SK-N-SH treated with all-trans-retinoic acid at 6 μM for 48 hours (cell line): ENCODE measurements around the gene ADAMTS18.
A peak's percentile ranks its signal among the peaks of the same experiment; 100 is the strongest.

Experiments
- CSDC2 ChIP-seq: fragments of 250-450 bp; sonication (Bioruptor Pico); IDR thresholded peaks from 2 replicates; pipeline ENCODE4 v1.5.0; 2020; ENCODE audit warnings: mild to moderate bottlenecking, moderate library complexity
- ISL1 ChIP-seq: fragments of 250-450 bp; sonication (Bioruptor Pico); IDR thresholded peaks from 2 replicates; pipeline ENCODE4 v2.1.2; 2022; ENCODE audit warnings: mild to moderate bottlenecking, moderate library complexity
- SNAI2 ChIP-seq: fragments of 250-450 bp; sonication (Bioruptor Pico); IDR thresholded peaks from 2 replicates; pipeline ENCODE4 v1.5.0; 2020; ENCODE audit warnings: mild to moderate bottlenecking, moderate library complexity
- ZC3H10 ChIP-seq: fragments of 250-450 bp; sonication (Bioruptor Pico); IDR thresholded peaks from 2 replicates; pipeline ENCODE4 v1.5.1; 2021; ENCODE audit warnings: mild to moderate bottlenecking, moderate library complexity
- TF ChIP-seq, protein P1 (sequence below): fragments of 250-450 bp; sonication (Bioruptor Pico); IDR thresholded peaks from 2 replicates; pipeline ENCODE4 v1.8.0; 2021; ENCODE audit warnings: low read depth, mild to moderate bottlenecking, moderate library complexity, borderline replicate concordance
- TF ChIP-seq, protein P2 (sequence below): fragments of 250-450 bp; sonication (Bioruptor Pico); IDR thresholded peaks from 2 replicates; pipeline ENCODE4 v1.8.0; 2020; ENCODE audit warnings: mild to moderate bottlenecking, moderate library complexity, borderline replicate concordance
- TF ChIP-seq, protein P3 (sequence below): fragments of 250-450 bp; sonication (Bioruptor Pico); IDR thresholded peaks from 2 replicates; pipeline ENCODE4 v1.5.1; 2020; ENCODE audit warnings: low read depth, mild to moderate bottlenecking, moderate library complexity

DNA sequence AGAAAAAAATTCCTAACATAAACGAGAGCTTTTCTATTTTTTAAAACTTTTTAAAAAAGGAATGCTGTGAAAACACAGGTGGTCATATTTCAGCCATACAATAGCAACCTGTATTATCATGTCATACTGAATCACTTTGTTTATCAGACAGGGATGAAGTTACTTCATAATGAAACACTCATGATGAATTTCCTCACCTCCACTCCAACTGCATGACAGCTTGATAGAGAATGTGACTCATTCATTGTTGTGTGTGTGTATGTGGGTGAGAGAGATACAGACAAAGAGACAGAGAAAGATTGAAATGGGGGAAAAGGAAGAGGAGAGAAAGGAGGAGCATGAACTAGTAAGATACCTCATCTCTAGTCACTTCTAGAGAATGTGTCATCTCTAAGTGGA, 126.7 kb downstream of the ADAMTS18 start:
- TF ChIP-seq, protein P1, sequence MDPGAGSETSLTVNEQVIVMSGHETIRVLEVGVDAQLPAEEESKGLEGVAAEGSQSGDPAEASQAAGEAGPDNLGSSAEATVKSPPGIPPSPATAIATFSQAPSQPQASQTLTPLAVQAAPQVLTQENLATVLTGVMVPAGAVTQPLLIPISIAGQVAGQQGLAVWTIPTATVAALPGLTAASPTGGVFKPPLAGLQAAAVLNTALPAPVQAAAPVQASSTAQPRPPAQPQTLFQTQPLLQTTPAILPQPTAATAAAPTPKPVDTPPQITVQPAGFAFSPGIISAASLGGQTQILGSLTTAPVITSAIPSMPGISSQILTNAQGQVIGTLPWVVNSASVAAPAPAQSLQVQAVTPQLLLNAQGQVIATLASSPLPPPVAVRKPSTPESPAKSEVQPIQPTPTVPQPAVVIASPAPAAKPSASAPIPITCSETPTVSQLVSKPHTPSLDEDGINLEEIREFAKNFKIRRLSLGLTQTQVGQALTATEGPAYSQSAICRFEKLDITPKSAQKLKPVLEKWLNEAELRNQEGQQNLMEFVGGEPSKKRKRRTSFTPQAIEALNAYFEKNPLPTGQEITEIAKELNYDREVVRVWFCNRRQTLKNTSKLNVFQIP (CRISPR knock-in tag): no peak
- TF ChIP-seq, protein P2, sequence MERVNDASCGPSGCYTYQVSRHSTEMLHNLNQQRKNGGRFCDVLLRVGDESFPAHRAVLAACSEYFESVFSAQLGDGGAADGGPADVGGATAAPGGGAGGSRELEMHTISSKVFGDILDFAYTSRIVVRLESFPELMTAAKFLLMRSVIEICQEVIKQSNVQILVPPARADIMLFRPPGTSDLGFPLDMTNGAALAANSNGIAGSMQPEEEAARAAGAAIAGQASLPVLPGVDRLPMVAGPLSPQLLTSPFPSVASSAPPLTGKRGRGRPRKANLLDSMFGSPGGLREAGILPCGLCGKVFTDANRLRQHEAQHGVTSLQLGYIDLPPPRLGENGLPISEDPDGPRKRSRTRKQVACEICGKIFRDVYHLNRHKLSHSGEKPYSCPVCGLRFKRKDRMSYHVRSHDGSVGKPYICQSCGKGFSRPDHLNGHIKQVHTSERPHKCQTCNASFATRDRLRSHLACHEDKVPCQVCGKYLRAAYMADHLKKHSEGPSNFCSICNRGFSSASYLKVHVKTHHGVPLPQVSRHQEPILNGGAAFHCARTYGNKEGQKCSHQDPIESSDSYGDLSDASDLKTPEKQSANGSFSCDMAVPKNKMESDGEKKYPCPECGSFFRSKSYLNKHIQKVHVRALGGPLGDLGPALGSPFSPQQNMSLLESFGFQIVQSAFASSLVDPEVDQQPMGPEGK (CRISPR knock-in tag): 0 out of 2 replicates have a peak, but pooled peaks have one; percentile 39
- TF ChIP-seq ISL1 (CRISPR knock-in tag) (peak; percentile 61), ZC3H10 (CRISPR knock-in tag) (no peak), CSDC2 (CRISPR knock-in tag) (no peak), SNAI2 (CRISPR knock-in tag) (no peak)
- TF ChIP-seq, protein P3, sequence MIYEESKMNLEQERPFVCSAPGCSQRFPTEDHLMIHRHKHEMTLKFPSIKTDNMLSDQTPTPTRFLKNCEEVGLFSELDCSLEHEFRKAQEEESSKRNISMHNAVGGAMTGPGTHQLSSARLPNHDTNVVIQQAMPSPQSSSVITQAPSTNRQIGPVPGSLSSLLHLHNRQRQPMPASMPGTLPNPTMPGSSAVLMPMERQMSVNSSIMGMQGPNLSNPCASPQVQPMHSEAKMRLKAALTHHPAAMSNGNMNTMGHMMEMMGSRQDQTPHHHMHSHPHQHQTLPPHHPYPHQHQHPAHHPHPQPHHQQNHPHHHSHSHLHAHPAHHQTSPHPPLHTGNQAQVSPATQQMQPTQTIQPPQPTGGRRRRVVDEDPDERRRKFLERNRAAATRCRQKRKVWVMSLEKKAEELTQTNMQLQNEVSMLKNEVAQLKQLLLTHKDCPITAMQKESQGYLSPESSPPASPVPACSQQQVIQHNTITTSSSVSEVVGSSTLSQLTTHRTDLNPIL (CRISPR knock-in tag): no peak
